LNCaP clone FGC (cell line): ENCODE measurements around the gene NDUFS3.
"Not testable (repeated sequence)": the region's sequence is repeated elsewhere in the genome, so short reads cannot be mapped to it uniquely, and the experiment has no call there.

ENCODE experiments used
- DNase-seq: peaks from one replicate; pipeline ENCODE4 v3.0.0-alpha.2; 2011; ENCODE audit warnings: low read depth
- H3K4me3 ChIP-seq: 2 replicates; pipeline ENCODE4 v1.5.1; 2011; ENCODE audit warnings: mild to moderate bottlenecking, low read depth, low read length, control low read depth
- CTCF ChIP-seq: IDR thresholded peaks from 2 replicates; pipeline ENCODE4 v1.5.1; 2012; ENCODE audit warnings: mild to moderate bottlenecking; ENCODE audit not compliant: control insufficient read depth, insufficient read depth; ENCODE audit errors: extremely low read depth

The NDUFS3 gene

GRCh38 chr11:47578524-47579494, at the start of gene NDUFS3, which contains the start of gene KBTBD4:
TSS of gene NDUFS3 (plus strand) at chr11:47579074. CDS start at chr11:47579092, 18 bp downstream.
TSS of gene KBTBD4 (minus strand) at chr11:47578970. CDS start at chr11:47578951, 19 bp downstream.
- no peak for TF ChIP-seq CTCF
- DNase-seq: peak; percentile 78
- H3K4me3 ChIP-seq: peak within 1 kb of the TSS; percentile 97

- DNase-seq: no peak
- H3K4me3 ChIP-seq: no peak overlapping the region
- no peak for TF ChIP-seq CTCF
Measured at GRCh38 chr11:47529951-47530350, 48.9 kb upstream of the NDUFS3 start.

- H3K4me3 ChIP-seq, DNase-seq: not testable (repeated sequence)
Measured at GRCh38 chr11:47530721-47531120, 48.2 kb upstream of the NDUFS3 start.

- H3K4me3 ChIP-seq: no peak overlapping the region
- TF ChIP-seq CTCF: no peak
- no peak for DNase-seq
Measured at GRCh38 chr11:47531666-47532065, 47.2 kb upstream of the NDUFS3 start.

- no peak overlapping the region for H3K4me3 ChIP-seq
- no peak for TF ChIP-seq CTCF
- no peak for DNase-seq
Measured at GRCh38 chr11:47532597-47533213, 46.2 kb upstream of the NDUFS3 start.

GRCh38 chr11:47533690-47534151, 45.2 kb upstream of the NDUFS3 start:
- no peak for DNase-seq
- H3K4me3 ChIP-seq: no peak overlapping the region
- no peak for TF ChIP-seq CTCF

- H3K4me3 ChIP-seq: no peak overlapping the region
- no peak for TF ChIP-seq CTCF
- no peak for DNase-seq
Measured at GRCh38 chr11:47534704-47535251, 44.1 kb upstream of the NDUFS3 start.
